GM19463 (cell line): Measurements from ENCODE around the gene CATSPER3.
"Not testable (repeated sequence)": the region's sequence is repeated elsewhere in the genome, so short reads cannot be mapped to it uniquely, and the experiment has no call there.

Source experiments
- ATAC-seq: cut with Tn5 transposase; IDR thresholded peaks from one replicate; pipeline ENCODE4 v1.9.1; 2021; ENCODE audit warnings: mild to moderate bottlenecking, moderate library complexity; ENCODE audit not compliant: unreplicated experiment

Gene CATSPER3

GRCh38 chr5:134969166-134969565 lies 1.5 kb downstream of the CATSPER3 start:
- no peak for ATAC-seq

- peak; percentile 57 for ATAC-seq
These were observed 7.5 kb downstream of the CATSPER3 start for GRCh38 chr5:134975078-134975715.

- no peak for ATAC-seq
These were observed 8.1 kb downstream of the CATSPER3 start for GRCh38 chr5:134975843-134976242.

- ATAC-seq, result no peak
These were observed 9.1 kb downstream of the CATSPER3 start for GRCh38 chr5:134976841-134977240.

GRCh38 chr5:134979416-134979815 lies 11.7 kb downstream of the CATSPER3 start:
- ATAC-seq, result no peak

GRCh38 chr5:134982230-134982629 lies 14.5 kb downstream of the CATSPER3 start:
- ATAC-seq, result no peak

- no peak for ATAC-seq
These were observed 21.6 kb downstream of the CATSPER3 start for GRCh38 chr5:134989266-134989830.

GRCh38 chr5:134990183-134990582 lies 22.5 kb downstream of the CATSPER3 start:
- not testable (repeated sequence) for ATAC-seq

- no peak for ATAC-seq
These were observed 24.4 kb downstream of the CATSPER3 start for GRCh38 chr5:134992148-134992547.

GRCh38 chr5:134993161-134993560 lies 25.5 kb downstream of the CATSPER3 start:
- ATAC-seq, result no peak

GRCh38 chr5:134994560-134995156 lies 27.0 kb downstream of the CATSPER3 start:
- no peak for ATAC-seq

GRCh38 chr5:134995850-134996402 lies 28.2 kb downstream of the CATSPER3 start:
- ATAC-seq, result no peak

- ATAC-seq, result no peak
These were observed 29.3 kb downstream of the CATSPER3 start for GRCh38 chr5:134997015-134997414.

GRCh38 chr5:134998068-134998467 lies 30.4 kb downstream of the CATSPER3 start:
- ATAC-seq, result not testable (repeated sequence)

- no peak for ATAC-seq
These were observed 36.7 kb downstream of the CATSPER3 start for GRCh38 chr5:135004376-135004775.

- no peak for ATAC-seq
These were observed 37.4 kb downstream of the CATSPER3 start for GRCh38 chr5:135005076-135005475.

GRCh38 chr5:135007305-135007704 lies 39.6 kb downstream of the CATSPER3 start:
- ATAC-seq, result no peak

GRCh38 chr5:135007749-135008363 lies 40.1 kb downstream of the CATSPER3 start:
- no peak for ATAC-seq

- ATAC-seq, result no peak
These were observed 40.8 kb downstream of the CATSPER3 start for GRCh38 chr5:135008556-135008955.

GRCh38 chr5:135008981-135009735 lies 41.5 kb downstream of the CATSPER3 start:
- no peak for ATAC-seq
